Measurements from ENCODE around the gene ILKAP.

The ILKAP gene

DNA sequence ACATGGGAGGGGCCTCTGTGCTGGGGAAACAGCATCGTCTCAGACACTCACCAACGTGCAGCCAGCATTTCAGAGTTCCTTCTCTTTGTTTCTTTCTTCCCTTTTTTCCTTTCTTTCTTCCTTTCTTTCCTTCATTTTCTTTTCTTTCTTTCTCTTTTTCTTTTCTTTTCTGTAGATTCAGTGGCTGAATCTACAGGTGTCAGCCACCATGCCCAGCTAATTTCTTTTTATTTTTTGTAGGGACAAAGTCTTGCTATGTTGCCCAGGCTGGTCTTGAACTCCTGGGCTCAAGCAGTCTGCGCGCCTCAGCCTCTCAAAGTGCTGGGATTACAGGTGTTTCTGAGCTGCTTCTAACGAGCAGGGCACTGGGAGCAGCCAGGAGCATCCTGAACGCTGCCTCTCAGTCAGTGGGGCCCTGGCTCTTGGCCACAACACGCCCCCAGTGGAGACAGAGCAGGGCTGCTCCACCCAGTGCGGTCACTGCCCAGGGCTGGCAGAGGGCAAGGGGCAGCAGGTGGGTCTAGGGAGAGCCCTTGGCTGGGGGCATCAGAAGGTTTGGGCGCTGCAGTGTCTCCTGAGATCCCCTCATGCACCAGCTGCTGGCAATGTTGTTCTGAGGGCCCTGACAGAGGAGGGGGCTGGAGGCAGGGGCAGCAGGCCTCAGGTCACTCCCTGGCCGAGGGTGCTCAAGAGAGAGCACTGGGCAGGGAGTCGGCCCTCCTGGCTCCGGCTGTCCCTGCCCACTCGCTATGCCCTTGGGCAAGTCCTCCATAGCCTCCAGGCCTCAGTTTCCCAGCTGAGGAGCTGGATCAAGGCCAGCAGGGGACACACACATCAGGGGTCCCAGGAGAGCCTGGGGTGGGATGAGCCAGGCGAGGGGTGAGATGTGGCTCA, 69.7 kb downstream of the ILKAP start:
- no peak for DNase-seq

DNA sequence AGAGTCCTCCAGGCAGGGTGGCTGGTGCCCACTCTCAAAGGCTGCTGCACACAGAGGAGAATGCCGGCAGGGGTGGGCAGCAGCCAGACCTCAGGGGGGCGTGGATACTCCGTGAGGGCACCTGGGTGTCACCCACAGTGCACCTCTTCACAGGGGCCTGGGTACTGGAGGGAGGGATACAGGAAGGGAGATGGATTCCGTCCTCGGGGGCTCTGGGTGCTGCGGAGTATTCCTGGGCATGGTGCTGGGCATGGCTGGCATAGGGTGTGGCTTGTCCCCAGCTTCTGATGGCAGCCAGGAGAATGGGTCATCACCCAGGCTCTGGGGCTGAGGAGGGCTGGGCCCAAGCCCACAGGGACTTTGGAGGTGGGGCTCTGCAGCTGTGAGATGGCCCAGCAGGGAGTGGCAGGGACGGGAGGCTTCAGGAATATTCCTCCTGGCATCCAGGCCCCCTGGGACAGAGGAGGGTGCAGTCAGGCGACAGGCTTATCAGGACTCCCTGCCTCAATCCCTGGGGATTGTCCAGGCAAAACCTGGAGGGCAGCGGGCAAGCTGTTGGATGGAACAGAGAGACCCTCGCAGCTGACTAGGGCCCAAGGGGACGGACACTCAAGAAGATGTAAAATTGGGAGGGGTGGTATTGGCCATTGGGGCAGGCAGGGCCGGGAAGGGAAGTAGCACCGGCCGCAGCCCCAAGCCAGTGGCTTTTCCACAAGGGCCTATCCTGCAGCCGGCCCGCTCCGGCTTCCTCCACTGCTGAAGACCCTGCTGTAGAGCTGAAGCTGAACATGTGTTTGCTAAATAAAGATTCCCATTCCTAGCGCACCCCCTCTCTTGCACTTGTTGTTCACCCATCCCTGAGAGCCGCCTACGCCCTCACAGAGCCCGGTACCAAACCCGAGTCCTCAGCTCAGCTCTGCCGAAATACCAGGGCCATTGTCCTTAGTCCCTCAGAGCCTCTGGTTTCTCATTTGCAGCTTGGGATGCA, 70.7 kb downstream of the ILKAP start:
- no peak for DNase-seq

DNA sequence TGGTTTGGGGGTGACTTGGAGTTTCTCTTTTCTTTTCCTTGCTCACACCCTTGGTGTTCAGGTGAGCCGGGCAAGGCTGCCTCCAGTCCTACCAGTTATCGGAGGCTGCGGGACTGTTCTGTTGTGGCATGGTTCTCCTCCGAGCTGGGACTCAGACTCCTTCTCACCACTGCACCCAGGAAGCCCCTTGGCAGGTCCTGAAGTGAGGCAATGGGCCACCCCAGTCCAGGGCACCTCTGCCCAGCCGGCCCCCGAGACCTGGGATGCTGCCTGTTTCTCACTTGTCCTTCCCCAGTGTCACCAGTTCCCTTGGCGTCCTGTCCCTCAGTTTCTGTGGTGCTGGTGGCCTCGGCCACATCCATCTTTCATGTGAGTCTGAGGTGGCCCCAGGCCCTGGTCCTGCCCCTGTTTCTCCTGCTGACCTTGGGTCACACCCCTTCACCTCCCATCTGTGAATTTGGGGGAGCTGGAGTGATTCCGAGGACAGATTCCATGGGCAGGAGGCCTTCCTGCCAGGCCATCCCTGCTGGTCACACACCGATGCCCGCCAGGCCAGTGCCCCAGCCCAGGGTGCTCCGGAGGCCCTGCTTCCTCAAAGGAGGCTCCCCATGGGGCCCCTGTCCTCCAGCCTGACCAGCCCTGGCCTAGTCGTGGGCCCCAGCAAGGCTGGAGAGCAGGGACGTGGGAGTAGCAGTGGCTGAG, 71.6 kb downstream of the ILKAP start:
- DNase-seq, result no peak

GRCh38 chr2:238130696-238131628, 72.5 kb downstream of the ILKAP start:
- DNase-seq, result no peak

DNA sequence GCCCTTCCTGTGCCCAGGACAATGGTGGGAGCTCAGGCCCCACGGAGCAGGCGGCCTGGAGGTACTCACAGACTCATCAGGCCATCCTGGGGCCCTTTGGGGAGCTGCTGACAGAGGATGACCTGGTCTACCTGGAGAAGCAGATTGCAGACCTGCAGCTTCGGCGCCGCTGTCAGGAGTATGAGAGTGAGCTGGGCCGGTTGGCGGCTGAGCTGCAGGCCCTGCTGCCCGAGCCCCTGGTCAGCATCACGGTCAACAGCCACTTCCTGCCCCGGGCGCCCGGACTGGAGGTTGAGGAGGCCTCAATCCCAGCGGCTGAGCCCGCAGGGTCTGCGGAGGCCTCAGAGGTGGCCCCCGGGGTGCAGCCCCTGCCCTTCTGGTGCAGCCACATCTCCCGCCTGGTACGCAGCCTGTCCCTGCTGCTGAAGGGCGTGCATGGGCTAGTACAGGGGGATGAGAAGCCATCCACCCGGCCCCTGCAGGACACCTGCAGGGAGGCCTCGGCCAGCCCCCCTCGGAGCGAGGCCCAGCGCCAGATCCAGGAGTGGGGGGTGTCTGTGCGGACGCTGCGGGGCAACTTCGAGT, 73.3 kb downstream of the ILKAP start:
- DNase-seq, result no peak

- no peak for DNase-seq
These were observed 74.1 kb downstream of the ILKAP start for GRCh38 chr2:238129166-238130010.

DNA sequence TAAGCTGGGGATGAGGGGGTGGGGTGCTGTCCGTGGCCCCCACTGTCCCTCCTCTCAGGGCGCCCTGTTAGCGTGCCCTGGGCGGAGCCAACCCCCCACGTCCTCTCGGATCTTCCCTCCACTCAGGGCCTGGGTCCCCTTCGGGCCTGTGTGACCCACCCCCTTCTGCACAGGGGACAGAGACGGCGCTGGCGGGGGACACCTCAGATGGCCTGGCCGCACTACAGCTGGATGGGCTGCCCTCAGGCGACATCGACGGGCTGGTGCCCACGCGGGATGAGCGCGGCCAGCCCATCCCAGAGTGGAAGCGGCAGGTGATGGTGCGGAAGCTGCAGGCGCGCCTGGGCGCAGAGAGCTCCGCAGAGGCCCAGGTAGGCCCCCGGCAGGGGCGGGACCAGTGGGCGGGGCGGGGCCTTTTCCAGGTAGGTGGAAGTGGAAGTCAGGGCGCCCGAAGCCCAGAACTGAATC, 74.9 kb downstream of the ILKAP start:
- DNase-seq, result no peak

DNA sequence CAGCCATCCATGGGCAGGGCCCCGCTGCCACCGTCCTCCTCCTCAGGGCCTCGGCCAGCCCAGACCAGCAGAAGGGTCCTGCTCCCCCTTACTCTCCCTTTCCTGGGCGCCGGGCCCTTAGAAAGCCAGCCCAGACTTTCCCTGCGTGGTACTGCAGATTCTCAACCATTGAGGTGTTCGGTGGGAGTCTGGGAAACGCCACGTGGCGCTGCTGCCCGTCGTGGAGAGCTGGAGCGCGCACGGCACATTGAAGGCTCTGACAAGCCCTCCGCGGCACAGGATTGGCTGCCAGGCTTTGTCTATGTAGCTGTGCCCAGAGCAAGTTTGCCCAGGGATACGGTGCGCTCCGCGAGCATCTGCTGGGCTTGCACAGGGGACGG, 75.4 kb downstream of the ILKAP start:
- no peak for DNase-seq

DNA sequence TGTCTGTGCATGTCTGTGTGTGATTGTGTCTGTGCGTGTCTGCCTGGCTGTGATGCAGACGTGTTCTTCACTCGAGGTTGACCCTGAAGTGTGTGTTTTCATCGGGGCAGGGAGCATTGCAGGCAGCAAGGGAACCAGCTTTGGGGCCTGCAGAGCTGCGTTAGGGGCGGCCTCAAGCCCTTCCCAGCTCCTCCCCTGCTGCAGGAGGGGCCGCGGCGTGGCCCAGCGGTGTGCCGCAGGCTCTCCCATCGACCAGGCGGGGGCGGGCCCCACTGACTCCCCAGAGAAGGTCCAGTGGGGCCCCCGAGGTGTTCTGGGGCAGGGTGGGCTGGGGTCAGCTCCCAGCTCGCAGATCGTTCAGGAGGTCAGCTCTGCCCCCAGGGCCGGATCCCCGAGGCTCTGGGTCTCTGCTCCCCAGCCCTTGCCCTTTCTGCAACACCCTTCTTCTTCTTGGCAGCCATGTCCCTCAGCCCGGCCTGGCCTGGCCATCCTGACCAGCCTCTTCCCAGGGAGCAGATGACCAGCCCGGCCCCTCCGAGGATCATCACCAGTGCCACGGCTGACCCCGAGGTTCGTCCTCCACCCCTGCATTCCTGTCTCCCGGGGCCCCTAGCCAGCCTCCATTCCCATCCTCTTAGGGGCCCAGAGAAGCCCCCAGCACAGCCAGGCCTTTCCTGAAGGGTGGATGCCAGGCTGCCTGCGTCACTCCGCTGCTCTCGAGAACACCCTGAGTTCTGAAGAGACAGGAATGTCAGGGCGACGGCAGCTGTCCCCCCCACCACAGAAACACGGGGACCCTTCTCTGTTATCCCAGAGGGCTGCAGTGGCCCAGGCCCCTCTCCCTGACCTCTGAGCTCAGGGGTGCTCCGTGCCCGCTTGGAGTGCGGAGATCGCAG, 76.1 kb downstream of the ILKAP start:
- no peak for DNase-seq

DNA sequence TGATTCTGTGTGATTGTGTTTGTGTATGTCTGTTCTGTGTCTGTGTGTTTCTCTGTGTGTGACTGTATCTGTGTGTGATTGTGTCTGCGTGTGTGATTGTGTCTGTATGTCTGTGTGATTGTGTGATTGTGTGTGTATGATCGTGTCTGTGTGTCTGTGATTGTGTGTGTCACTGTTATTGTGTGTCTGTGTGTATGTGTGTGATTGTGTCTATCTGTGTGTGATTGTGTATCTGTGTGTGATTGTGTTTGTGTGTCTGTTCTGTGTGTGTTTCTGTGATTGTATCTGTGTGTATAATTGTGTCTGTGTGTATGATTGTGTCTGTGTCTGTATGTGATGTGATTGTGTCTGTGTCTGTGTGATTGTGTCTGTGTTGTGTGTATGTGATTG, 76.7 kb downstream of the ILKAP start:
- DNase-seq, result no peak

- DNase-seq, result no peak
These were observed 77.2 kb downstream of the ILKAP start for GRCh38 chr2:238126338-238126737.

GRCh38 chr2:238125127-238125885, 78.2 kb downstream of the ILKAP start:
- no peak for DNase-seq

DNA sequence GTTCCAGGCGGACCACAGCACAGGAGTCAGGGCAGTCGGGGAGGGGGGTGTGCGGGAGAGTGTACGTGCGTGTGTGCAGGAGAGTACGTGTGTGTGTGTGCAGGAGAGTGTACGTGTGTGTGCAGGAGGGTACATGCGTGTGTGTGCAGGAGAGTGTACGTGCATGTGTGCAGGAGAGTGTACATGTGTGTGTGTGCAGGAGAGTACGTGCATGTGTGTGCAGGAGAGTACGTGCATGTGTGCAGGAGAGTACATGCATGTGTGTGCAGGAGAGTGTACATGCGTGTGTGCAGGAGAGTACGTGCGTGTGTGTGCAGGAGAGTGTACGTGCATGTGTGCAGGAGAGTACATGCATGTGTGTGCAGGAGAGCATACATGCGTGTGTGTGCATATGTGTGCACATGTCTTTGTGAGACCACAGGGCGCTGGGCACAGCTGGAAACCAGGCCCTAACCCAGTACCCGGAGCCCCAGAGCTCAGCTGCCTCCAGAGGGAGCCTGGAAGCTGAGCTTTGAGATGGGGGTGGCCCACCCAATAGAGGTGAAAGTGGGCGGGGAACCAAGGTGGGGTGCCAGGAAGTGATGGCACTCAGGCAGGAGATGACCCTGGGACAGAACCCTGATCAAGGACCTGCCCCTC, 78.9 kb downstream of the ILKAP start:
- DNase-seq, result no peak

DNA sequence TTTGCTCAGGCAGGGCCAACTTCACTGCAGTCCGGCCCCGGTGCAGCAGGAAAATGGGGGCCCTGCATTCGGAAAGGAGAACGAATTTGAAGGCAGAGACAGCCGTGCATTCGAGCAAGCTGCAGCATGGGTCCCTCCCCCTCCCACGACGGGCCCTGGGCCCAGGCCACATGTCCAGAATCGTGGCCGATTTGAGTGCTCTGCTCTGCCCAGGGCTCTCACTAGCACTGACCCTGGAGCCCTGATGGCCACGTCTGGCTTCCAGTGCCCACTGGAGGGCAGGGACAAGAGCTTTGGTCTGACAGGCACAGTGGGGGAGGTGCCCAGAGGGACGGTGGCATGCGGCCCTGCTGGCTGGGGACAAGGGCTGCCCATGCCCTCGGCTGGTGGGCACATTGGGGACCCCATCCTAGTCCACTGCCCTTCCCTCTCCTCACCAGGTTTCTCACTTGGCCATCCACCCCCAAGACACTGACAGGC, 79.5 kb downstream of the ILKAP start:
- no peak for DNase-seq

DNA sequence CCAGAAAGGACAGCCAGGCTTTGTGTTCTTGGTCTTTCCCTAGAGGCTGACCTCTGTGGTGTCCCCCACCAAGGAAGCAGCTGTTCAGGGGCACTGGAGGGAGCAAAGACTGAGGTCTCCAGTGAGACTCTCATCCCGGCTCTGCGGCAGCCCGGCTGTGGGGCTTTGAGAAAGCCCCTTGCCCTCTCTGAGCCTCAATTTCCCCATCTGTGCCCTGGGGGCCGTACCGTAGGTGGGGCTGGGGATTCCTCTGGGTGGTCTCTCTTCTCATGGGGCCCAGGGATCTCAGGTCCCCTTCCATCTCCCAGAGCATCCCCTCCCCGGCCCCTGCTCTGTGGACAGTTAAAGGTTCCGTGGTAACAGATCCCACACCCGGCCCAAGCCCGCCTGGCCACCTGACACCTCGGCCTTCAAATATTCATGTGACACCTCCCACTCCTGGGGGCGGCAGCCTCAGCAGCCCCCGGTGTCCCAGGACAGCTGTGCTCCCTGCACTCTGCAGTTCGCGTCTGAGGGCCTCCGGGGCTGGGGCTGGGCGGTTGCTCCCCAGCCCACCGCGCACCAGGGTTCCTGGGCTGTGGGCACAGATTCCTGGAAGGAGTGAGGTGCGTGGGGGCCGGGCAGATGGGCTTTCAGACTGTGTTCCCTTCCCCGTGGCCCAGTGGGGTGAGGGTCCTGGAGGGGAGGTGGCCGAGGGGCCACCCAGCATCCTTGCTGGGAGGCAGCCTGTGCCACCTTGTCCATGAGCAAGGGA, 80.1 kb downstream of the ILKAP start:
- no peak for DNase-seq

DNA sequence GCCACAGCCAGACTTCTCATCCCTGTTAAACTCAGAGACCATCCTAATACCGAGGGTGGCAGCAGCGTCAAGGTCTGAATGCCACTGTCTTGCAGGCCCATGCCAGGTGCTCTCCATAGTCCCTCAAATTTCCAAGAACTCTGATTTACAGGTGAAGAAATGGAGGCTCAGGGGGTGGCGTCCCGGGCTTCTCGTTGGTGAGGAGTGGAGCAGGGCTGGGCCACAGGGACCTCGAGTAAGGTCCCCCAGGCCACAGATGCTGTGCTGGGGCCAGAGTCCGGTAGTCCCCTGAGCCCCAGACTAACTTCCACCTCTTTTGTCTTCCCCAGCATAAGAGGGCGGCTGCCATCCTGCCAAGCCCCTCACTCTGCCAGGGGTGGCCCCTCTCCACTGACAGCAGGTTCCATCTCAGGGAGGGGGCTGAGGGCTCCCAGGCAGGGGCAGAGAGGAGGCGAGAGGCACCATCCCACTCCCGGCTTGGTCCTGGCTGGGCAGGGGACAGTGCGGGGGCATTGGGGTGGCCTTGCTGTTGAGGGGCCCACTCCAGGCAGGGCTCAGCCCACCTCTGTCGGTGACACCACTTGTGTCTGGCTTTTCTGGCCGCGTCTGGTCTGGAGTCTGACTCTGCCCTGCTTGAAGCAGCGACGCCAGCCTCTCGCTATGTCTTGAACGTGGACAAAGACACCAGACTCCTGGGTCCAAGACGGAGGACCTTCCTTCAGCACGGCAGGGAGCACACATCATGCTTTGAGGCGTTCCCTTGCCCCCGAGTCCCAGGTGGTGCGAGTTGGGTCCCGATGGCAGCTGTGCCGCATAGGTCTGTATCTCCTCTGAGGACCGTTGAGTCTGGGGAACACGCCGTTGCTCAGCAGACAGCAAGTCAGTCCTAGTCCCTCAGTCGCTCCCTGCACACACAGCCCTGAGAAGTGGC, 80.9 kb downstream of the ILKAP start:
- DNase-seq, result no peak
